NB4 (cell line): ENCODE data around the gene ADK.
"Not testable (repeated sequence)": the region's sequence is repeated elsewhere in the genome, so short reads cannot be mapped to it uniquely, and the experiment has no call there.

Experiments used
- DNase-seq: peaks from one replicate; pipeline ENCODE4 v3.0.0; 2010; ENCODE audit warnings: low read depth
- H3K4me3 ChIP-seq: one replicate; pipeline ENCODE4 v1.5.1; 2011; ENCODE audit warnings: mild to moderate bottlenecking, low read depth, low read length, moderate library complexity
- MYC ChIP-seq: IDR thresholded peaks from 2 replicates; pipeline ENCODE4 v1.6.1; 2011; ENCODE audit warnings: low read depth, low read length
- POLR2A ChIP-seq: IDR thresholded peaks from 2 replicates; pipeline ENCODE4 v1.6.1; 2011; ENCODE audit warnings: mild to moderate bottlenecking; ENCODE audit not compliant: insufficient read length; ENCODE audit errors: extremely low read depth
- TF ChIP-seq, protein P1 (sequence below): IDR thresholded peaks from 2 replicates; pipeline ENCODE4 v1.6.1; 2011; ENCODE audit warnings: low read depth, low read length
- TF ChIP-seq, protein P2 (sequence below): IDR thresholded peaks from one replicate; pipeline ENCODE4 v1.5.1; 2012; ENCODE audit warnings: low read depth, low read length

The ADK gene

DNA sequence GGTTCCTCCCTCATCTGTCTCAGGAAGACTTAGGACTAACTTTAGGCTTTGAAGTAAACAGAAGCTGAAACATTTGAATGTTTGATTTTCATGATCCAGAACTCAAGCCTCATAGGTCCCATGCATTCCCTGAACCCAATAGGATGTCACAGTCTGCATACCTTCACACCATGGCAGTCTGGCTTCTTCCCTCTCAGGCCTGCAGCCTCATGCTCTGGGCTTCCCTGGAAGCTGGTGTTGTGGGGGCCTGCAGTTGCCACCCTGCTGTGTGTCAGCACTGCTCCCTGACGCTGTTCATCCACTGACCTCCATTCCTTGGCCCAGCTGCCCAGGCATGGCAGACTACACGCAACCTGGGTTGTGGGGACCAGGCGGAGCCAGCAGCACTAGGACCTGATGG is 407.9 kb downstream of the ADK start:
- no peak overlapping the region for H3K4me3 ChIP-seq
- no peak for DNase-seq
- TF ChIP-seq, protein P1, sequence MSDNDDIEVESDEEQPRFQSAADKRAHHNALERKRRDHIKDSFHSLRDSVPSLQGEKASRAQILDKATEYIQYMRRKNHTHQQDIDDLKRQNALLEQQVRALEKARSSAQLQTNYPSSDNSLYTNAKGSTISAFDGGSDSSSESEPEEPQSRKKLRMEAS: no peak

DNA sequence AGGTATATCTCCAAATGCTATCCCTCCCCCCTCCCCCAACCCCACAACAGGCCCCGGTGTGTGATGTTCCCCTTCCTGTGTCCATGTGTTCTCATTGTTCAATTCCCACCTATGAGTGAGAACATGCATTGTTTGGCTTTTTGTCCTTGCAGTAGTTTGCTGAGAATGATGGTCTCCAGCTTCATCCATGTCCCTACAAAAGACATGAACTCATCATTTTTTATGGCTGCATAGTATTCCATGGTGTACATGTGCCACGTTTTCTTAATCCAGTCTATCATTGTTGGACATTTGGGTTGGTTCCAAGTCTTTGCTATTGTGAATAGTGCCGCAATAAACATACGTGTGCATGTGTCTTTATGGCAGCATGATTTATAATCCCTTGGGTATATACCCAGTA is 417.9 kb downstream of the ADK start:
- not testable (repeated sequence) for H3K4me3 ChIP-seq, DNase-seq

DNA sequence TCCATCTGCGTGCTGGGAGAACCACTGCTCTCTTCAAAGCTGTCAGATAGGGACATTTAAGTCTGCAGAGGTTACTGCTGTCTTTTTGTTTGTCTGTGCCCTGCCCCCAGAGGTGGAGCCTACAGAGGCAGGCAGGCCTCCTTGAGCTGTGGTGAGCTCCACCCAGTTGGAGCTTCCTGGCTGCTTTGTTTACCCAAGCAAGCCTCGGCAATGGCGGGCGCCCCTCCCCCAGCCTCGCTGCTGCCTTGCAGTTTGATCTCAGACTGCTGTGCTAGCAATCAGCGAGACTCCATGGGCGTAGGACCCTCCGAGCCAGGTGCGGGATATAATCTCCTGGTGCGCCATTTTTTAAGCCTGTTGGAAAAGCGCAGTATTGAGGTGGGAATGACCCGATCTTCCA is 422.5 kb downstream of the ADK start:
- DNase-seq, H3K4me3 ChIP-seq: not testable (repeated sequence)

GRCh38 chr10:74575191-74575720 is 424.2 kb downstream of the ADK start:
- TF ChIP-seq, protein P1: no peak
- TF ChIP-seq, protein P2, sequence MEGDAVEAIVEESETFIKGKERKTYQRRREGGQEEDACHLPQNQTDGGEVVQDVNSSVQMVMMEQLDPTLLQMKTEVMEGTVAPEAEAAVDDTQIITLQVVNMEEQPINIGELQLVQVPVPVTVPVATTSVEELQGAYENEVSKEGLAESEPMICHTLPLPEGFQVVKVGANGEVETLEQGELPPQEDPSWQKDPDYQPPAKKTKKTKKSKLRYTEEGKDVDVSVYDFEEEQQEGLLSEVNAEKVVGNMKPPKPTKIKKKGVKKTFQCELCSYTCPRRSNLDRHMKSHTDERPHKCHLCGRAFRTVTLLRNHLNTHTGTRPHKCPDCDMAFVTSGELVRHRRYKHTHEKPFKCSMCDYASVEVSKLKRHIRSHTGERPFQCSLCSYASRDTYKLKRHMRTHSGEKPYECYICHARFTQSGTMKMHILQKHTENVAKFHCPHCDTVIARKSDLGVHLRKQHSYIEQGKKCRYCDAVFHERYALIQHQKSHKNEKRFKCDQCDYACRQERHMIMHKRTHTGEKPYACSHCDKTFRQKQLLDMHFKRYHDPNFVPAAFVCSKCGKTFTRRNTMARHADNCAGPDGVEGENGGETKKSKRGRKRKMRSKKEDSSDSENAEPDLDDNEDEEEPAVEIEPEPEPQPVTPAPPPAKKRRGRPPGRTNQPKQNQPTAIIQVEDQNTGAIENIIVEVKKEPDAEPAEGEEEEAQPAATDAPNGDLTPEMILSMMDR: no peak
- TF ChIP-seq POLR2A: no peak
- TF ChIP-seq MYC: no peak
- no peak overlapping the region for H3K4me3 ChIP-seq
- no peak for DNase-seq

GRCh38 chr10:74575912-74576311 is 424.9 kb downstream of the ADK start:
- DNase-seq: no peak

GRCh38 chr10:74576586-74576985 is 425.6 kb downstream of the ADK start:
- no peak for DNase-seq
- TF ChIP-seq MYC: no peak
- no peak for TF ChIP-seq POLR2A
- TF ChIP-seq, protein P1: no peak
- TF ChIP-seq, protein P2: no peak
- no peak overlapping the region for H3K4me3 ChIP-seq

More at GRCh38 chr10:74575912-74576311, 424.9 kb downstream of the ADK start:
- TF ChIP-seq MYC: no peak
- TF ChIP-seq POLR2A: no peak
- TF ChIP-seq, protein P2: no peak
- TF ChIP-seq, protein P1: no peak
- no peak overlapping the region for H3K4me3 ChIP-seq

DNA sequence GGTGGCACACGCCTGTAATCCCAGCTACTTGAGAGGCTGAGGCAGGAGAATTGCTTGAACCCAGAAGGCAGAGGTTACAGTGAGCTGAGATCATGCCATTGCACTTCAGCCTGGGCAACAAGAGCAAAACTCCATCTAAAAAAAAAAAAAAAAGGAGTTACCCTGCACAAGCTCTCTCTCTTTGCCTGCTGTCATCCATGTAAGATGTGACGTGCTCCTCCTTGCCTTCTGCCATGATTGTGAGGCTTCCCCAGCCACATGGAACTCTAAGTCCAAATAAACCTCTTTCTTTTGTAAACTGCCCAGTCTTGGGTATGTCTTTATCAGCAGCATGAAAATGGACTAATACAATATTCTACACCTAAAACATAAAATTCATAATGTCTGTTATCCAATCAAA is 429.4 kb downstream of the ADK start:
- DNase-seq, H3K4me3 ChIP-seq: not testable (repeated sequence)

GRCh38 chr10:74582566-74582965 is 431.5 kb downstream of the ADK start:
- no peak for DNase-seq
- no peak for TF ChIP-seq MYC
- TF ChIP-seq POLR2A: no peak
- TF ChIP-seq, protein P1: no peak
- TF ChIP-seq, protein P2: no peak
- no peak overlapping the region for H3K4me3 ChIP-seq
